ENCODE measurements around the gene SRPK3.
"Not testable (repeated sequence)": the region's sequence is repeated elsewhere in the genome, so short reads cannot be mapped to it uniquely, and the experiment has no call there.

The SRPK3 gene

DNA sequence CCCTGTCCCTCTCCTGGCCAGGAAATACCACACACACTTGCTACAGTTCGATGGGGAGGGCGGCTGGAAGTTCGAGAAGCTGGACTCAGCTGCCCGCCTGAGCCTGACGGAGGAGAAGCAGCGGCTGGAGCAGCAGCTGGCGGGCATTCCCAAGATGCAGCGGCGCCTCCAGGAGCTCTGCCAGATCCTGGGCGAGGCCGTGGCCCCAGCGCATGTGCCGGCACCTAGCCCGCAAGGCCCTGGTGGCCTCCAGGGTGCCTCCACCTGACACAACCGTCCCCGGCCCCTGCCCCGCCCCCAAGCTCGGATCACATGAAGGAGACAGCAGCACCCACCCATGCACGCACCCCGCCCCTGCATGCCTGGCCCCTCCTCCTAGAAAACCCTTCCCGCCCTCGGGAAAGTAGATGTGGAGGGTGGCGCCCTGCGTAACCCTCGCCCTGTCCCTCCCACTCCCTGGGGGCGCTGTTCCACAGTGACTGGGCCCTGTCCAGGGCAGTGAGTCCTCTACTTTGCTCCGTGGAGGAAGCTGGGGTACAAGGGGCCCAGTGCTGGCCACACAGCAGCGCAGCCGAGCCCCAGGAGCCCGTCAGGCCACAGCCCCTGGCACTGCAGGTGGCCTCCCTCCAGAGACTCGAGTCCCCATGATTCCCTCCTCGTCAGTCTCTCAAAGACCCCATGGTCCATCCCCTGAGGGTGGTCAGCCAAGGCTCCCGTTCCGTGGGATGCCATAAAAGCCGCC is 37.2 kb upstream of the SRPK3 start:
- Histone ChIP-seq H4K20me1 (peaks cover 0 to 55% (median 21%) of the 10 kb centered on the region in 11 experiments; a peak in 15 of 22 replicates), H3K27me3 (peaks cover 9 to 66% (median 35%) of the 10 kb centered on the region in 11 experiments; a peak in 20 of 22 replicates), H3K4me1 (peaks cover 26 to 64% (median 54%) of the 10 kb centered on the region in 10 experiments), H3K9ac (peak overlapping the region in 3 of 11 experiments; percentile 8 to 44 (median 22); a peak in 1 of 22 replicates), H3K36me3 (peaks cover 0 to 19% (median 0%) of the 10 kb centered on the region in 11 experiments; a peak in 3 of 22 replicates), H3K4me3 (peak overlapping the region in 1 of 10 experiments; percentile 36; a peak in 1 of 20 replicates), H3K4me2 (peak overlapping the region; percentile 48 to 75 (median 69))
- H3K27ac ChIP-seq; H3K9me3 ChIP-seq (replicated peaks in 1 of 11): not testable (repeated sequence)

DNA sequence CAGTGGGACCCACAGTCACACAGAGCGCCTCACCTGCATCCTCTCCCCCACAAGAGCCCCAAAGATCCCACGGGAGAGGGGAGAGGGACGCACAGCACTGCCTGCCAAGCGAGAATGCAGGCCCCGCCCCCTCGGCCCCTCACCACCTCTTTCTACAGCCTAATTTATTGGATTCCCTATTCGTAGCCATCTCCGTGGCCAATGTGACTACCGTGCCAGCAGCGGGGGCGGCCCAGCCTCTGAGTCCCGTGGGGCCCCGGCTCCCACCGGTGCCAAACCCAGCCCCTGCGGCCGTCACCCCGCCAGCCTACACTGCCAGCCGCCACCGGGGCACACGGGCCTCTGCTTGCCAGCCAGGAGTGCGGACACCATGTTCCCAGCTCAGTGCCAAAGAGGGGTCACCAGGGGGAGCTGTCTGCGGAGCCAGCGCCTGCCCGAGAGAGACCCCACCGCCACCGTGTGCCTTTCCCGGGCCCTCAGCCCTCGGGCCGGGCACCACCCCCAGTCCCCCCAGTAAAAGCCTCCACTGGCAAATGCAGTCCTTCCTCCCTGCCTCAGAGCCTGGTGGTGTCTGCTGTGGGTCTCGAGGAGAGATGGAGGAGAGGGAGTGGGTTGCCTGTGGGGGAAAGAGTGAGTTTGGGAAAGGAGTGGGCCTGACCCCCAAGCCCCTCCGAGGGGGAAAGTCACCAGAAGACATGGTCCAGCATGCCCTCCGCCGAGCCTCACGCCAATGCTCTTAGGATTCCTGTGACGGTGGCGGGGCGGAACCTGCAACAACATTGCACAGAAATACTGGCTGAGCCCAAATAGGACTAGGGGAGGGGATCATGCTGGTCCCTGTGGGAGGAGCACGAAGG is 36.4 kb upstream of the SRPK3 start:
- Histone ChIP-seq H3K9ac (peak overlapping the region in 2 of 11 experiments; percentile 22 to 44; a peak in 1 of 22 replicates), H3K9me3 (replicated peaks in 1 of 11) (peaks cover 0 to 15% (median 0%) of the 10 kb centered on the region in 11 experiments; a peak in 5 of 22 replicates)

DNA sequence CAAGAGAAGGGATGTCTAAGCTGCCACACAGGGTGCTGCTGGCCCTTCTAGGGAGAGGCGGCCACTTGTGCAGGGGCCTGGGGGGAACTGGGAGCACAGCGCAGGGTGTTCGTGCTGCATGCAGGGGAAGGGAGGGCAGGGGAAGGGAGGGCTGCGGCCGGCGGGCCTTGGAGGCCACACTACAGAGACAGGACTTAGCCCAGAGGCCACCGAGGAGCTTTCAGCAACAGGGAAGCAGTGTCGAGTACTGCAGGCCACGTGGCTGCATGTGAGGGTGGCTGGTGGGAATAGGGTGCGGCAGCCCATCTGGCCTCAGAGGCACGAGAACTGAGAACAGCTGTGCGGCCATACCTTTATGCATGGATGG is 35.8 kb upstream of the SRPK3 start:
- peaks cover 25 to 54% (median 44%) of the 10 kb centered on the region in 10 experiments; a peak in 19 of 20 replicates for H3K4me1 ChIP-seq
- not testable (repeated sequence) for H3K4me3 ChIP-seq, H3K27ac ChIP-seq, H3K9ac ChIP-seq, H3K36me3 ChIP-seq
- peak overlapping the region in 8 of 11 experiments; percentile 45 to 75 (median 70); a peak in 9 of 22 replicates for H3K4me2 ChIP-seq
- H3K27me3 ChIP-seq: peaks cover 20 to 66% (median 36%) of the 10 kb centered on the region in 11 experiments
- peaks cover 0 to 41% (median 16%) of the 10 kb centered on the region in 11 experiments; a peak in 14 of 22 replicates for H4K20me1 ChIP-seq
- peaks cover 0 to 19% (median 0%) of the 10 kb centered on the region in 11 experiments; a peak in 4 of 22 replicates for H3K9me3 ChIP-seq (replicated peaks in 1 of 11)

More for the DNA sequence above, 36.4 kb upstream of the SRPK3 start:
- TF ChIP-seq Cebpa-rat (IDR thresholded peaks at IDR 0.05): no peak
- peak overlapping the region in 1 of 10 experiments; percentile 36; a peak in 1 of 20 replicates for H3K4me3 ChIP-seq
- H4K20me1 ChIP-seq: peaks cover 0 to 47% (median 21%) of the 10 kb centered on the region in 11 experiments; a peak in 15 of 22 replicates
- H3K36me3 ChIP-seq: peaks cover 0 to 13% (median 0%) of the 10 kb centered on the region in 11 experiments; a peak in 3 of 22 replicates
- H3K27me3 ChIP-seq: peaks cover 14 to 66% (median 36%) of the 10 kb centered on the region in 11 experiments; a peak in 20 of 22 replicates
- H3K4me1 ChIP-seq: peaks cover 26 to 58% (median 50%) of the 10 kb centered on the region in 10 experiments
- peak overlapping the region; percentile 45 to 75 (median 69); a peak in 21 of 22 replicates for H3K4me2 ChIP-seq
- no peak overlapping the region for H3K27ac ChIP-seq

DNA sequence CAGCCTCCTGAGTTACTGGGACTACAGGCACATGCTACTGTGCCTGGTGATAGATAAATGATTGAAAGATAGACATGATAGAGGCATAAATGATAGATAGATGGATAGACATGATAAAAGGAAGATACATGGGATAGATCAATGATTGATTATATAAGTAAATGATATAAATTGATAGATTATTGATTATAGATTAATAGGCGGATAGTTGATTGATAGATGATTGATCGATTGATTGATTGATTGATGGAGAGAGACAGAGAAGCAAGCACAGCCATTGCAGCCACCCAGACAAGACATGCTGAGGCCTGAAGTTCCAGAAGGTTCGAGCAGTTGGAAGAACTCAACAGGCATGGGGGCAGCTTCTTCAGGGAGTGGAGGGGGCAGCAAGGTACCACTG is 34.5 kb upstream of the SRPK3 start:
- Histone ChIP-seq H3K4me2 (no peak overlapping the region), H3K4me1 (peaks cover 17 to 44% (median 31%) of the 10 kb centered on the region in 10 experiments; a peak in 19 of 20 replicates), H3K27me3 (peaks cover 28 to 66% (median 39%) of the 10 kb centered on the region in 11 experiments), H4K20me1 (peaks cover 0 to 29% (median 9%) of the 10 kb centered on the region in 11 experiments; a peak in 12 of 22 replicates), H3K4me3 (no peak overlapping the region), H3K36me3 (no peaks in the 10 kb centered on the region; a peak in 1 of 22 replicates), H3K9me3 (replicated peaks in 1 of 11) (peaks cover 0 to 19% (median 0%) of the 10 kb centered on the region in 11 experiments; a peak in 4 of 22 replicates), H3K9ac (no peak overlapping the region), H3K27ac (no peak overlapping the region)
- TF ChIP-seq Cebpa-rat (IDR thresholded peaks at IDR 0.05): no peak

DNA sequence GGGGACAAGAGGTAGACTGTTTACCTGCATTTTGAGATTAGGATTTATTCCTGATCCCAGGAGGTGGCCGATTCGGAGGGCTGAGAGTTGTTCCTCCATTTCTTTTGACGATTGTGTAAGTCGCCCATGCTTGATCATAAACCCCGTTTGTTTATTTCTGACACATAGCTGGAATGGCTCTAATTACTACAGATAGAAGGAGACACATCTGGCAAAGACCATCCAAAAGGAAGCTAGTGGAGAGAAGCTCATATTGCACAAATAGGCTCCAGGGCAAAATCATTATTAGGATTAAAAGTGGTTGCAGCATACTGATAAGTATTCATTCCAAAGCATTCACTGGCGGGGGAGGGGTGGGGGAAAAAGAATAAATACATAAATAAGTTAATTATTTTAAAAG is 33.9 kb upstream of the SRPK3 start:
- H3K36me3 ChIP-seq, H3K4me2 ChIP-seq, H3K9ac ChIP-seq, H3K27ac ChIP-seq, H3K4me3 ChIP-seq: not testable (repeated sequence)
- H4K20me1 ChIP-seq: peaks cover 0 to 22% (median 7%) of the 10 kb centered on the region in 11 experiments; a peak in 9 of 22 replicates
- peaks cover 0 to 19% (median 0%) of the 10 kb centered on the region in 11 experiments; a peak in 3 of 22 replicates for H3K9me3 ChIP-seq (replicated peaks in 1 of 11)
- peaks cover 31 to 66% (median 42%) of the 10 kb centered on the region in 11 experiments for H3K27me3 ChIP-seq
- H3K4me1 ChIP-seq: peaks cover 17 to 38% (median 27%) of the 10 kb centered on the region in 10 experiments; a peak in 19 of 20 replicates

DNA sequence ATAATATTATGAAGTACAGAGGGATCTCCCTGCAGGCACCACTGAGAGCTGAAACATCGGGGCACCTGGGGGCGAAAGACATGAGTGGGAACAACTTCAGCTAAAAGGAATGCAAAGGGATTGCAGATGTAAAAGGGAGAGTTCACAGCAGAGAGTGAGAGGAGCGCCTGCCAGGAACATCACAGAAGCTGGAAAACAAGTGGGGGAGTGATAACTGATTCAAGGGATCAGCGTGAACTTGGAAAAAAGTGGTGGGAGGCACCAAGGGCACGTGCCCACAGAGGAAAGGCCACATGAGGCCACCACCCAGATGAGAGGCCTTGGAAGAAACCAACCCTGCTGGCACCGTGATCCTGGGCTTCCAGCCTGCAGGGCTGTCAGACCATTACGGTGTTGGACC is 31.8 kb upstream of the SRPK3 start:
- H3K27me3 ChIP-seq: peaks cover 39 to 83% (median 60%) of the 10 kb centered on the region in 11 experiments
- peaks cover 0 to 12% (median 0%) of the 10 kb centered on the region in 11 experiments; a peak in 3 of 22 replicates for H4K20me1 ChIP-seq
- not testable (repeated sequence) for H3K9me3 ChIP-seq (replicated peaks in 1 of 11); H3K9ac ChIP-seq; H3K27ac ChIP-seq; H3K4me3 ChIP-seq; H3K36me3 ChIP-seq; H3K4me2 ChIP-seq
- peaks cover 6 to 21% (median 11%) of the 10 kb centered on the region in 10 experiments; a peak in 17 of 20 replicates for H3K4me1 ChIP-seq

DNA sequence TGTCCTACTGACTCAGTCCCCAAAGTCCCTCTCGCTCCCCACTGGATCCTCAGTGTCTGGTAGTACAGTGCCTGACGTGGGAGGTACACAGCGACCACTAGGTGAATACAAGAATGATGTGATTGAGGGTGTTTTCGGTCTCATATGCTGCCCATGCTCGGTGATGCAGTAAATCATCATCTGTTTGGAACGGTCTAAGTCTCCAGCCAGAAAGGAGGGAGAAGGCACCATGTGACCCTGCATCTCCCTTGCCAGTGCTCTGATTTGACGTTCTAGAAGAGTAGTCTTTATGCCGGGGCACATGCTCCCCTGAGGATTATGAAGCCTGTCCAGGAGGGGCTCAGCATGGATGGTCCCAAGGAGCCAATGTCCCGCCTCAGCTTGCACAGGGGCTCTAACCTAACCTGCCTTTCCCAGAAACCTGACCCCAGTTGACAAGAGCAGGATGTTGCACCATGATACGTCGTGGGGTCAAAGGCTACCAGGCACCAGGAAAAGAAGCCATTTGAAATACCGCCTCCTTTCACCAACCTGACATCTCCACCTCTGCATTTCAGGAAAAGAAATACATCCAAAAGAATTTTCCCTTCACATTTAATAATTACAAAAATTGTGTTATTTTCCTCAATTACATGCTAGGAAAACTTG is 30.6 kb upstream of the SRPK3 start:
- Histone ChIP-seq H3K4me1 (peaks cover 0 to 8% (median under 1%) of the 10 kb centered on the region in 10 experiments; a peak in 6 of 20 replicates), H3K9me3 (replicated peaks in 1 of 11) (peaks cover 0 to 16% (median under 1%) of the 10 kb centered on the region in 11 experiments; a peak in 6 of 22 replicates), H4K20me1 (peaks cover 0 to 11% (median 0%) of the 10 kb centered on the region in 11 experiments; a peak in 3 of 22 replicates), H3K27ac (no peak overlapping the region), H3K4me3 (no peak overlapping the region), H3K27me3 (peaks cover 39 to 86% (median 67%) of the 10 kb centered on the region in 11 experiments), H3K36me3 (no peaks in the 10 kb centered on the region), H3K4me2 (peak overlapping the region in 2 of 11 experiments; percentile 10 to 20; a peak in 2 of 22 replicates), H3K9ac (no peak overlapping the region)
- no peak for TF ChIP-seq Cebpa-rat (IDR thresholded peaks at IDR 0.05)

DNA sequence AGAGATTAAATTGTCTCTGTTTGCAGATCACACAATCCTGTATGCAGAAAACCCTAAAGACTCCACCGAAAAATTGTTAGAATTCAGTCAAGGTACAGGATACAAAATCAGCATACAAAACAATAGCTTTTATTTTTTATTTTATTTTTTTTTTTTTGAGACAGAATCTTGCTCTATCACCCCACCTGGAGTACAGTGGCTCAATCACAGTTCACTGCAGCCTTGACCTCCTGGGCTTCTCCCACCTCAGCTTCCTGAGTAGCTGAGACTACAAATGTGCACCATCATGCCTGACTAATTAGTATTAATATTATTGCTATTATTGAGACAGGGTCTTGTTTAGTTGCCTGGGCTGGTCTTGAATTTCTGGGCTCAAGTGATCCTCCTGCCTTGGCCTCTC is 25.7 kb upstream of the SRPK3 start:
- peaks cover 14 to 51% (median 20%) of the 10 kb centered on the region in 11 experiments for H3K9me3 ChIP-seq (replicated peaks in 1 of 11)
- H3K4me2 ChIP-seq: no peak overlapping the region
- H3K27me3 ChIP-seq: peaks cover 54 to 89% (median 84%) of the 10 kb centered on the region in 11 experiments
- TF ChIP-seq Cebpa-rat (IDR thresholded peaks at IDR 0.05): no peak
- H3K27ac ChIP-seq: no peak overlapping the region
- peaks cover 5 to 28% (median 18%) of the 10 kb centered on the region in 10 experiments; a peak in 16 of 20 replicates for H3K4me1 ChIP-seq
- H4K20me1 ChIP-seq: peaks cover 0 to under 1% (median 0%) of the 10 kb centered on the region in 11 experiments; a peak in 1 of 22 replicates
- no peak overlapping the region for H3K4me3 ChIP-seq
- H3K36me3 ChIP-seq: no peaks in the 10 kb centered on the region
- H3K9ac ChIP-seq: no peak overlapping the region
